CD4-positive, alpha-beta T cell treated with Interleukin-15 for 4 hours (primary cell): ENCODE measurements around the gene ANKRD13A.
"Not testable (repeated sequence)": the region's sequence is repeated elsewhere in the genome, so short reads cannot be mapped to it uniquely, and the experiment has no call there.

ENCODE experiments used
- DNase-seq: peaks from one replicate; pipeline ENCODE4 v3.0.0-alpha.2; 2020; ENCODE audit warnings: low spot score

The ANKRD13A gene

DNA sequence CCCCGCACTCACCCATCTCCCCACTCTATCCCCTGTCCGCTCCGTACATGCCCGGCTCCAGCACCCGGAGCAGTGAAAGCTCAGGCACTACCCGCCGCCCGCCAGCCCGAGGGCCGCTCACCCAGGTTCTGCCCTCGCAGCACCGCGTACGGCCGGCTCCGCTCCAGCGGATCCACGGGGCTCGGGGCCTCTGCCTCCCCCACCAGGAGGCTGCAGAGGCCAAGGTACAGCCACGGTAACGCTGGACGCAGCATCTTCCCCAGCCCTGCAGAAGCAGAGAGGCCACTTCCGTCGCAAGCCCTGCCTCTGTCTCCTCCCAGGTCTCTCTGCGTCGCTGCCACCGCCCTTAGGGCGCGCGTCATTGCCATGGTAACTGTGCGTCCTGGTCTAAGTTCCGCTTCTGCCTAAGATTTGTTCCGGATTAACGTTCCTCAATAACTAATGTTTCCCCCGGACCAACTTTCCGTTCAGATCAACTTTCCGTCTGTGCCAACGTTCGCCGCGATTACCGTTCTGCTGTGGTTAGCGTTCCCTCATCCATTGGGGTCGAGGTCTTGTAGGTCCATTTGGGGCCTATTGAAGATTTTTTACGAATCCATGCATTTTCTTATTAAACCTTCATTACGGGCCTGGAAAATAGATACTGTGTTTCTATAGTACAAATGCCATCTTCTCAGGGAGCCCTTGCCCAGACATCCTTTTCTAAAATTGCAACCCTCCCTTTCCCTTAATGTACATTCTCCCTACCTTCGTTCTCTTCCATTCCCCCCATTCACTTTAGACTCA lies 49.2 kb downstream of the ANKRD13A start, which contains the start of gene C12orf76:
Gene C12orf76 (minus strand): TSS at position 281 of the 786 bp plus-strand sequence. CDS start 27 bp downstream, at position 254.
- DNase-seq = peak; percentile 93

DNA sequence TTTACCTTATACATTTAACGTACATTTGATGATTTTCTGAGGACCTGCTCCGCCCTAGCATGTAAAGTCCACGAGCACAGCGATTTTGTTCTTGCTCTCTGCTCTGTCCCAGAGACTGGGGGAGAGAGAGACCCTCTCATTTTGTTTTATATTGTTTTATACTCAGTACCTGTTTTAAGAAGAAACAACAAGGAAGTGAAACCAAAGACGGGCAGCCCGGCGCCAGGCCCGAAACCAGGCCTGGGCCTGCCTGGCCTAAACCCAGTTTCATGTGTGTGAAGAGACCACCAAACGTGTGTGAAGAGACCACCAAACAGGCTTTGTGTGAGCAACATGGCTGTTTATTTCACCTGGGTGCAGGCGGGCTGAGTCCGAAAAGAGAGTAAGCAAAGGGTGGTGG lies 49.8 kb downstream of the ANKRD13A start:
- not testable (repeated sequence) for DNase-seq

DNA sequence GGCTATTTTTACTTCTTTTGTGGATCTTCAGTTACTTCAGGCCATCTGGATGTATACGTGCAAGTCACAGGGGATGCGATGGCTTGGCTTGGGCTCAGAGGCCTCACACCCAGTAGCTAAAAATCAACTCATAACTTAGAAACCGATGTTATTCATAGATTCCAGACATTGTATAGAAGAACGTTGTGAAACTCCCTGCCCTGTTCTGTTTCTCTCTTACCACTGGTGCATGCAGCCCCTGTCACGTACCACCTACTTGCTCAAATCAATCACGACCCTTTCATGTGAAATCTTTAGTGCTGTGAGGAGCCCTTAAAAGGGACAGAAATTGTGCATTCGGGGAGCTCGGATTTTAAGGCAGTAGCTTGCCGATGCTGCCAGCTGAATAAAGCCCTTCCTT lies 50.4 kb downstream of the ANKRD13A start:
- DNase-seq = not testable (repeated sequence)

DNA sequence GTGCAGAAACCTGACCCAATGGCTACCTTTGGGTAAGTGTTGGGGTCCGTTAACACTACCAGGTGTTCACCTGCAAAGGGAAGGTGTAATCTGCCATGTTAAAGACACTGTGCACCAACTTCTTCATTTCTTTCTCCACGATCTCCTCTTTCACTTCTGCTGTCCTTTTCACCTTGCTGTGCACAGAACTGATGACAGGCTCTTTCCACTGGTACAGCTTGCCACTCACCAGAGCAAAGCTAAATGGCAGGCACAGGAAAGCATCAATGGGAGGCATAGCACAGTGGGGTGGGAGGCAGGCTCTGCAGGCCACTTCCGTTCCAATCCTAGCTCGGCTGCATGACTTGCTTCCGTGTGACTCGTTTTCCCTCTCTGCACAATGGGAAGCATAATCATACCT lies 51.7 kb downstream of the ANKRD13A start:
- DNase-seq = no peak

DNA sequence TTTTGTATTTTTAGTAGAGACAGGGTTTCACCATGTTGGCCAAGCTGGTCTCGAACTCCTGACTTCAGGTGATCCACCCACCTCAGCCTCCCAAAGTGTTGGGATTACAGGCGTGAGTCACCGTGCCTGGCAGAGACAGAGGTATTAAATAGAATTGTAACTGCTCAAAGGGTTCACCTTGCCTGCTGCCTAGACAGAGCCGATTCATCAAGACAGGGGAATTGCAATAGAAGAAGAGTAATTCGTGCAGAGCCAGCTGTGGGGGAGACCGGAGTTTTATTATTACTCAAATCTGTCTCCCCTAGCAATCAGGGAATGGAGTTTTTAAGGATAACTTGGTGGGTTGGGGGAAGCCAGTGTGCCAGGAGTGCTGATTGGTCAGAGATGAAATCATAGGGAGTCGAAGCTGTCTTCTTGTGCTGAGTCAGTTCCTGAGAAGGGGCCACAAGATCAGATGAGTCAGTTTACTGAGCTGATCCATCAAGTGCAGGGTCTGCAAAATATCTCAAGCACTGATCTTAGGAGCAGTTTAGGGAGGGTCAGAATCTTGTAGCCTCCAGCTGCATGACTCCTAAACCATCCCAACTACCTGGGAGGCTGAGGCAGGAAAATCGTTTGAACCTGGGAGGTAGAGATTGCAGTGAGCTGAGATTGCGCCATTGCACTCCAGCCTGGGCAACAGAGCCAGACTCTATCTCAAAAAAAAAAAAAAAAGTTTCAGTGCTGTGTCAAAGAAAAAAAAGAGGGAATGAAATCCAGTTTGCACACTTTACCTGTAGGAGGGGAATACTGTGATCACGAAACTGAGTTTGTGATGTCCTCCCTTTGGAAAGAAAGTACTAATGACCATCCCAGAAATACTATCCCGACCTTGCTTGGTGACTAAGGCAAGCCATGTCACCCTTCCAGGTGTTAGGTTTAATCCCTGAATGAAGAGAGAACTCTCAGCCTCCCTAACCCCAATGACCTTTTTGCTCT lies 56.4 kb downstream of the ANKRD13A start:
- not testable (repeated sequence) for DNase-seq

DNA sequence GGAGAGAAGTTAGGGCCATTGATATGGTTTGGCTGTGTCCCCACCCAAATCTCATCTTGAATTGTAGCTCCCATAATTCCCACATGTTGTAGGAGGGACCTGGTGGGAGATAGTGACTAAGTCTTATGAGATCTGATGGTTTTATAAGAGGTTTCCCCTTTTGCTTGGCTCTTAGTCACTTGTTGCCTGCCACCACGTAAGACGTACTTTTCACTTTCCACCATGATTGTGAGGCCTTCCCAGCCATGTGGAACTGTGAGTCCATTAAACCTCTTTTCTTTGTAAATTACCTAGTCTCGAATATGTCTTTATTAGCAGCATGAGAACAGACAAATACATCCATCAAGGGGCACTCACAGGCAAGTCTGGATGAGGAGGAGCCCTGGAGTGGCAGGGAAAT lies 57.4 kb downstream of the ANKRD13A start:
- not testable (repeated sequence) for DNase-seq

DNA sequence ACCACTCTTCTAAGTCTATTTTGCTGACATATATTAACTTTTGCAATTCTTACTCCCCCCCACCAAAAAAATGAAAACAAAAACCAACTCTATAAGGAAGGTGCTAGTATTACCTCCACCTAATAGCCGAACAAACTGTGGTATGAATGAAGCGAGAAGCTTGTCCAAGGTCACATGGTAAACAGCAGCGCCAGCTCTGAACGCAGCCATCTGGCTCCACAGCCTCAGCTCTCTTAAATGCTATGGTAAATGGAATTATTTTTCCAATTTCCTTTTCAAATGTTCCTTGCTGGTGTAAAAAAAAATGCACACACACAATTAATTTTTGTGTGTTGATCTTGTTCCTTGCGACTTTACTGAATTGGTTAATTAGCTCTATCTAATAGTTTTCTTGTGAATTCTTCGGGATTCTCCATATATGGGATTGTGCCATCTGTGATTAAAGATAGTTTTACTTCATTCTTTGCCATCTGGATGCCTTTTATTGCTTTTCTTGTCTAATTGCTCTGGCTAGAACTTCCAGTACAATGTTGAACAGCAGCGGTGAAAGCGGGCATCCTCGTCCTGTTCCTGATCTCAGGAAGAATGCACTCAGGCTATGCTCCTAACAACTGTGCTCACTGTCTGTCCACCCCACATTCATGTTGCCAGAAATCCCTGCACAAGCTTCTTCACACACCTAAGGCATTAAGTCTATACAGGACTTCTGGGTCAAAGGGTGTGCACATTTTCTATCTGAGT lies 59.8 kb downstream of the ANKRD13A start:
- DNase-seq = no peak

DNA sequence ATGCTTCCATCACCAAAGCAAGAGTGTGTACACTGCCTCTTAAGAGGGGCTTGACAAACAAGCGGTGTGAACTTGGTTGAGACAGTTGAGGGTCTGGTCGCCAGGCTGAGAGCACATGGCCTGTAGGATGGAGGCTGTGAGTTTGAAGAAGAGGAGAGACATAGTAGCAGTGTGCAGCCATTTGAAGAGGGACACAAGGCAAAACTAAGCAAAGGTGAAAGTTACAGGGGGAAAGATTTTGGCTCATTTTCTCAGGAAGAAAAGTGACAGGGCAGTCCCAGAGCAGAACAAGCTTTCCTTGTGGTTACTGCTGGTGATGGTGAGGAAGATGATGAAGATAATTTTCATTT lies 60.4 kb downstream of the ANKRD13A start:
- no peak for DNase-seq

DNA sequence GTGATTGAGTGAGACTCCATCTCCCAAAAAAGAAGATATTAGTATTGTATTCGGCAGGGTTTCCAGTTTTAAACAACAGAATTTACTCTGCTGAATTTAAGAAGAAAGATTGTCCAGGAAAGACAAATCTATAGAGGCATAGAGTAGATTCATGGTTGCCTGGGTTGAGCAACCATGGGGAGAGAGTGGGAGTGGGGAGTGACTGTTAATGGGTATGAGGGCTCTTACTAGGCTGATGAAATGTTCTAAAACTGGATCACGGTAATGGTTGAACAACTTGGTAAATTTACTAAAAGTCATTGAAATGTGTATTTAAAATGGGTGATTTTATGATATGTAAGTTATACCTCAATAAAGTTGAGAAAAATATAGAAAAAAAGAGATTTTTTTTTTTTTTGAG lies 63.0 kb downstream of the ANKRD13A start:
- DNase-seq = no peak

DNA sequence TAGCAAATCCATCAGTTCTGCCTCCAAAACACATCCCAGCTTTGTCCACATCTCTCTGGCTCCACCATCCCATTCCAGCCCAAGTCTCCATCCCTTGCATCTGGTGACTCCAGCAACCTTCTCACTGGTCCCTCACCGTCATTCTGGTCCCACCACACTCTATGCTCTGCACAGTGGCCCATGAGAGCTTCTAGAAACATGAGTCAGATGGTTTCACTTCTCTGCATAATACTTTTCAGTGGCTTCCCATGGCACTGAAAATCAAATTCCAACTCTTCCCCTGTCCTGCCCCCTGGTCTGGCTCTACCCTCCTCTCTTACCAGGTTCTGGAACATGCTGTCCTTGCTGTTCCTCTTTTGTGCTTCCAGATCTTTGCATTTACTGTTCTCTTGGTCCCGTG lies 66.3 kb downstream of the ANKRD13A start:
- DNase-seq = no peak

DNA sequence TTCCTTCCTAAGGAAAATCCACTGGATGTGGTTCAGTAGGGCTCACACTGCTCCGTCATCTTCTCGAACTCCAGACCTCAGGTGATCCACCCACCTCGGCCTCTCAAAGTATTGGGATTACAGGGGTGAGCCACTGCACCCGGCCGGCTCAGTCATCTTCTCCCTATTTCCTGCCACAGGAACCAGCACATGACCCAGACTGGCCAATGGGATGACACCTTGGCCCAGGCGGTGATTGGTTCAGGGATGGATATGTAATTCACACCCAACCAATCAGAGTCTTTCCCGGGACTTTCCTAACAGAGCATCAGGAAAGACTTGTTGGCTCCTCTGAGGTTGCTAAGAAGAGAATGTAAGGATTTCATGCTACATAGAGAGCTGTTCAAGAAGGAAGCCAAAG lies 68.3 kb downstream of the ANKRD13A start:
- no peak for DNase-seq

DNA sequence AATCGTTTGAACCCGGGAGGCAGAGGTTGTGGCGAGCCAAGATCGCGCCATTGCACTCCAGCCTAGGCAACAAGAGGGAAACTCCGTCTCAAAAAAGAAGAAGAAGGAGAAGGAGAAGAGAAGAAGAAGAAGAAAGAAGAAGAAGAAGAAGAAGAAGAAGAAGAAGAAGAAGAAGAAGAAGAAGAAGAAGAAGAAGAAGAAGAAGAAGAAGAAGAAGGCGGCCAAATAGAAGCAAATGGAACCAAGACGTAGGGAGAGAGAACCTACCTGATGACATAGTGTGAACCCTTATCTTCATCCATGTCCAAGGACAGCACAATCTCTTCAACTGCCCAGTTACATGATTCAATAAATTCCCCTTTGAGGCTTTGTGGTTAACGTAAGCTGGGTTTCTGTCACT lies 68.9 kb downstream of the ANKRD13A start:
- DNase-seq = not testable (repeated sequence)

DNA sequence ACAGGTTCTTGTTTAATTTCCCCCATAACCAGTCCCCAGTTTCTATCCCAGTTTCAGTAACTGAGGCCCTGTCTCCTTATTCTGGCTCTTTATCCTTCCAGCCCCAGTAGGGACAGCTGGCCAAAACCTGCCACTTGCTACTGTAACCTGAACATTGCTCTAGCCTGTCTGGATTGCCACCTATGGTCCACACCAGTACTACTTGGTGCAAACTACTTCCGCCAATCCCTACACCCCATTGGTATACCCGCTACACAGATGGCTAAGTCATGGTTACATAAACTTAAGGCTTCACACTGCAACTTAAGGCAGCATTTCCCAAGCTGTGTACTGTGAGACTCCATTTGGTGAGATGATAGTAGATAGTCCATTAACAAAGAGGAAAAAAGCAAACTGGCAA lies 69.4 kb downstream of the ANKRD13A start:
- DNase-seq = no peak

DNA sequence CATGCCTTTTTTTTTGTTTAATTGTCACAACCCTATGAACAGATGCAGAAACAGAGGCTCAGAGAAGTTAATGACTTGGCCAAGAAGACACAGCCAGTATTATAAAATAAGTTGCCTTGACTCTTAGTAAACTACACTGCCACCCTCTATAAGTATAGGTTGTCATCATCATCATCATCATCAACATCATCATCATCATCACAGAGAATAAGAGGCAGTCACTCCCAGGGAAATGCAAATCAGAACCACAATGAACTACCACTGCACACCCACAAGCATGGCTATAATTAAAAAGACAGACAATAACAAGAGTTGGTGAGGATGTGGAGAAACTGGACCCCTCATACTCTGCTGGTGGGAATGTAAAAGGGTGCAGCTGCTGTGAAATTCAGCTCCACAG lies 72.3 kb downstream of the ANKRD13A start:
- DNase-seq = no peak

DNA sequence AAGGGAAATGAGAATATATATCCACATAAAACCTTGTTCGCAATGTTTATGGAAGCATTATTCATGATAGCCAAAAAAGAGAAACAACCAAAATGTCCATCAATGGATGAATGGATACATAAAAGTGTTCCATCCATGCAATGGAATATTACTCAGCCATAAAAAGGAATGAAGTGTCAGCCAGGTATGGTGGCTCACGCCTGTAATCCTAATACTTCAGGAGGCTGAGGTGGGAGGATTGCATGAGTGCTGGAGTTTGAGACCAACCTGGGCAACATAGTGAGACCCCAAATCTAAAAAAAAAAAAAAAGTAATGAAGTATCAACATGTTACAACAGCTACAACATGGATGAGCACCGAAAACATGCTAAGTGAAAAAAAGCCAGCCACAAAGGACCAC lies 72.7 kb downstream of the ANKRD13A start:
- DNase-seq = no peak

DNA sequence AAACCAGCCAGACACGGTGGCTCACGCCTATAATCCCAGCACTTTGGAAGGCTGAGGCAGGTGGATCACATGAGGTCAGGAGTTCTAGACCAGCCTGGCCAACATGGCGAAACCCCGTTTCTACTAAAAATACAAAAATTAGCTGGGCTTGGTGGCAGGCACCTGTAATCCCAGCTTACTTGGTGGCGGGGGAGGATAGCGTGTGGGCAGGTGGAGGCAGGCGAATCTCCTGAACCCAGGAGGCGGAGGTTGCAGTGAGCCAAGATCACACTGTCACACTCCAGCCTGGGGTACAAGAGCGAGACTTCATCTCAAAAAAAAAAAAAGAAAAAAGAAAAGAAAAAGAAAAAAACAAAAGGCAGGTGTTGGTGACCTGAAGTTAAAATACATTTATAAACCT lies 73.4 kb downstream of the ANKRD13A start:
- DNase-seq = not testable (repeated sequence)

DNA sequence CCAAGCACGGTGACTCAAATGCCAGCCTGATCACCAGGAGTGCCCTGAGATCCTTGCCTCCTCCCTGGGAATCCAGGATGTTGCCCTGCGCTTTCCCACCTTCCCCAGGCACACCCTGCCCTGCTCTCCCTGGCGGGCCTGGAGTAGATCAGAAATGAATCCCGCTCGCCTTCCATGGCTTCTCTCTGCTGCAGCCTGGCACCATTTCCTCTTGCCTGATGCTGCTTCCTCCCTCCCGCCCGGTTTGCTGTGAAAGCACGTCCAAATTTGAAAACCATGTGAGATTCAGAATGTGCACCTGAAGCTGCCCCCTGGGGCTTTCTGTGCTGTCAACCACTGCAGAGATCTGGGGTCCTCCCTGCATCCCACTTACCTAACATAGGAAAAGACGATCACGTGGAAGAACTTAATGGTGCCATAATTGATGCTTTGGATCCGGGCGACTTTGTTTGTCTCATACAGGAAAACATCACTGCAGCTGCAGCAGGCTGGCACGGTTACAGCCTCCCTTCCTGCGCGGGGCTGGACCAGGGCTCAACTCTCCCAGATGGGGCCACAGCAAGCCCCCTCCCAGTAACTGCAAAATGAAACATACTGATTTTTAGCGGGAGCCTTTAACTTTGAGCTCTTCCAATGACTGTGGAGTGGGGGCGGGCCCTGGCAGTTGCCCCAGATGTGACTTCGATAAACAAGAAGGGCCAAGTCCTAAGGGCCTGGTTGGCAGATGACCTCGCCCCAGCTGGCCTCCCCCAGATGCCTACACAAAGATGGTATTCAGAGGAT lies 74.0 kb downstream of the ANKRD13A start:
- peak; percentile 19 for DNase-seq

DNA sequence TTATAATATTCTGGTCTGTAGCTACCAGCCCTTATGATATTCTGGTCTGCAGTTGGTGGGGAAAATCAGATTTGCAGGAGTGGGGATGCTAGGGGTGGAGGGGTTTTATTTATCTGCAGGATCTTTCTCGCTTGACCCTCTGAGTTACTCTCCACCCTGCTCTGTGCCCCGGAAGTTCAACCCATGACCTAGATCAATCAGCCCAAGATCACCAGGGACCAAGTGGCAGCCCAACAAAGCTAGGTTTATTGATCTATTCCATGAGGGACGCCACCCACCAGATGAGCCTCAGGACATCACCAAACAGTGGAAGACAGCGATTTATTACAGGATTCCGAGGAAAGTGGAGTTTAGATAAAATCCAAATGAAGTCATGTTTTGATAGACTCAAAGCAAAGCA lies 74.9 kb downstream of the ANKRD13A start:
- DNase-seq = no peak

DNA sequence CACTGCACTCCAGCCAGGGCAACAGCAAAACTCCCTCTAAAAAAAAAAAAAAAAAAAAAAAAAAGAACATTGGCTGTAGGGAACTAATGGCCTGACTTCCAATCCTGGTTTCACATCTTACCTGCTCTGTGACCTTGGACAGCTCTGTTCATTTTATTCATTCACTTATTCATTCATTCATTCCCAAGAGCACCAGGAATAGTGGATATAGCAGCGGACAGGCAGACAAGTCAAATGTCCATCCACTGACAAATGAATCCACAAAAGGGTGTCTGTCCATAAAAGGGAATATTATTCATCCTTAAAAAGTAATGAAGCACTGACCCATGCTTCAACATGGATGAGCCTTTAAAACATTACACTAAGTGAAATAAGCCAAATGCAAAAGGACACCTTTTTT lies 76.7 kb downstream of the ANKRD13A start:
- DNase-seq = no peak

DNA sequence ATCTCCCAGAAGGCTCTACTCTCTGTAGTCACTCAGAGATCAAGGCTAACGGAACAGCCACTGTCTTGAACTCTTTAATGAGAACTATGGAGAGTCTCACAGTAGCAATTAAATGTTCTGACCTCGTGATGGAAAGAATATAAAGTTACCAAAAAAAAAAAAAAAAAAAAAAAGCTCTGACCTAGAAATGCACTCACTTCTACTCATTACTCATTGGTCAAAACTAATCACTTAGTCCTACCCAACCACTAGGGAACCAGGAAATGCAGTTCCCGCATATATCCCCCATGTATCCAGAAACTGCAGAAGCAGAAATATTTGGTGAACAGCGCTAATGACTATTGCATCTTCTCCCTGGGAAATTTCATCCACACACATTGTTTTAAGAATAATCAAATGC lies 78.6 kb downstream of the ANKRD13A start:
- no peak for DNase-seq
